ENCODE data around the gene ACTL9.
"Not testable (repeated sequence)": the region's sequence is repeated elsewhere in the genome, so short reads cannot be mapped to it uniquely, and the experiment has no call there.

ACTL9 gene

DNA sequence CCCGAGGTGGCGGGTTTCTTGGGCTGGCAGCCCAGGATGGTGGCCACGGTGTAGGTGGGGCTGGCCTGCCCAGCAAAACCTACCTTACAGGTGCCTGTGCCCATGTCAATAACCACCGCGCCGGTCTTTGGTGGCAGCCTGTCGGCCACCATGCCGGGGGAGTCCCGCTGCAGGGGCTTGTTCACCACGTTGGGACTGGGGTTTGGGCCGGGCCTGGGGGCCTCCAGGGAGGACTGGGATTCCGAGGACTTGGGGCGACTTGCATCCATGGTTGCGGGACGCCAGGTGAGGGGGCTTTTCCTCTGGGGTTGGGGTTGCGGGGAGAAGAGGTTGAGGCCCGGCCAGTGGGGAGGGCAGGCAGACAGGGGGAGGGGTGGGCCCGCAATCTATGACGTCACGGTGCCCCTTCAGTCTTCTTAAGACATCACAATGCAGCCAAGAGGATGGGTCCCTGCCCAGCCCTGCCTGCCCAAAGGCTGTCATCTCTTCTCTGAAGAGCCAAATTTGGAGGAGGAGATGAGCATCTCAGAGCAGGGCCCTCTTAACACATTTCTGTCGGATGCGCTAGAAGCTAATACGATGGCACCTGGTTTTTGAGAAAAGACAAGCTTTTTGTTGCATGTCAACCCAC is at the start of gene ACTL9:
Gene ACTL9 (minus strand): TSS at position 363 of the 631 bp plus-strand sequence. CDS start 94 bp downstream, at position 269.
- no peak for DNase-seq (ENCODE audit: low read depth)

GRCh38 chr19:8739291-8740065 is 40.9 kb upstream of the ACTL9 start:
- DNase-seq (ENCODE audit: low read depth) = not testable (repeated sequence)

- no peak for DNase-seq (ENCODE audit: low read depth)
These were observed 39.8 kb upstream of the ACTL9 start for GRCh38 chr19:8738377-8738776.

- no peak for DNase-seq (ENCODE audit: low read depth)
These were observed 33.0 kb upstream of the ACTL9 start for GRCh38 chr19:8731428-8732169.

DNA sequence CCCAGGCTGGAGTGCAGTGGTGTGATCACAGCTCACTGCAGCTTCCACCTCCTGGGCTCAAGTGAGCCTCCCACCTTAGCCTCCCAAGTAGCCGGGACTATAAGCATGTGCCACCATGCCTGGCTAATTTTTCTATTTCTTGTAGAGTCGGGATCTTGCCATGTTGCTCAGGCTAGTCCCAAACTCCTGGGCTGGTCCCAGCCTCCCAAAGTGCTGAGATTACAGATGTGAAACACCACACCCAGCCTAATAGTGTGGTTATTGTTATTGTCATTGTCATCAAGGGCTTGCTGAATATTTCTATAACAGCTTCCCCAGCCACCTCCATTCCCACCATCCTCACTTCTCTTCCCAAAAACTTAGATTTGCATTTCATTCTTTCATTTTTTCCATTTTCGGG is 25.7 kb upstream of the ACTL9 start:
- no peak for DNase-seq (ENCODE audit: low read depth)

DNA sequence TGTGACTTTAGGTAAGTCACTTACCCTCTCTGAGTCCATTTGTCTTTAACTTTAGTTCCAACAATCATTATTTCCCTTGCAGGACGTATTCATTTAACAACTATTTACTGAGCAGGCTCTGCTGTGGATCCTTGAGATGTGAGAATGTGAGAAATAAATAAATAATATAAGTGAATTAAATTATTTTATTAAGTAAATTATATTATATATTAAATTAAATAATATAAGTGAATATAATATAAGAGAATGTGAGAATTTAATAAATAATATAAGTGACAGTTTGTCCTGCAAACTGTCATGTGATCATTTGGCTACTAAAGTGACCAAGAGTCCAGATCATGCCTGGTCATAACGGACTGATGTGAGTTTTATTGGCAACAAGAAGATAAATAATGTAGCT is 23.4 kb upstream of the ACTL9 start:
- DNase-seq (ENCODE audit: low read depth) = no peak

DNA sequence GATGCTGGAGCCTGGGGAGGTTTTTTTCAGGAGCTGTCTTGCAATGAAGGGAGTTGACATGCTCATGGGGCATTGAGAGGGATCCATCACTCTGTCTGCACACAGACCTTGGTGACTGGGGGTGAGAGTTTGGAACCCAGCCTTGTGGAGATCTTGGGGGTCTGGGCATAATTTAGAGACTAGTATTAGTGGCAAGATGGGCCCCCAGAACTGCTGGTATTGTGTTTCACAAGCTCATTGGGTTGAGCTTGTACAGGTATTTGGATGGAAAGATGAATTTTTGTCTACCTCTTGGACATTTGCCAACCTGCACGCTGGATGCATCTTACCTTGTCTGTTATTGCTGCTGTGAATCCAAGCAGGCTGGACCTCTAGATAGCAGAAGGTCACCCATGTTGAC is 22.7 kb upstream of the ACTL9 start, which contains the start of gene OR2Z1:
Gene OR2Z1 (plus strand): TSS at position 301 of the 400 bp plus-strand sequence. CDS start 9,395 bp downstream, outside the sequence.
- DNase-seq (ENCODE audit: low read depth) = no peak

DNA sequence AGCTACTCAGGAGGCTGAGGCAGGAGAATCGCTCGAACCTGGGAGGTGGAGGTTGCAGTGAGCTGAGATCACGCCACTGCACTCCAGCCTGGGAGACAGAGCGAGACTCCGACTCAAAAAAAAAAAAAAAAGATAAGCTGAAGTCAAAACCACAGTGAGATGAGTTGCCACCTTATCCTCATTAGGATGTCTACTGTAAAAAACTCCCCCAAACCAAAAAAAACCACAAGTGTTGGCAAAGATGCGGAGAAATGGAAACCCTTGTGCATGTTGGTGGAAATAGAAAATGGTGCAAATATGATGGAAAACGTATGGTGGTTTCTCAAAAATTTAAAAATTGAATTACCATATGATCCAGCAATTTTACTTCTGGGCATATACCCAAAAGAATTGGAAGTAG is 11.7 kb upstream of the ACTL9 start:
- DNase-seq (ENCODE audit: low read depth) = not testable (repeated sequence)

DNA sequence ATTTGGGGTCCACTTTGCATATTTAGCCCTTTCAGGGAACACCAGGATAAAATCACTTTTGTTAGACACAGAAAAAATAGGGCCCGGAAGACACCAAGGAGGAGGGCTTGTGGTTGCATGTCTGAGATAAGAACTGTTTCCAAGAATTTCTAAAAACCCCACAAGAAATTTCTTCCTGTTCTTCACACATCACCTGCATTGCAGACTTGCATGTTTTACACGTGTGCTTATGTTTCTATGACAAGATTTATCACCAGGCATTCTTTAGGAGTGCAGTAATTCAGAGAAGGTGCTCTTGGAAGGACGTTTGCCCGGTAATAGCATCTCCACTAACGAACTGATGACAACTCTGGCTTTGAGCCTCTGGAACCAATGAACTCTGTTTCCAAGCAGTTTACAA is 7.1 kb upstream of the ACTL9 start:
- no peak for DNase-seq (ENCODE audit: low read depth)

- DNase-seq (ENCODE audit: low read depth) = not testable (repeated sequence)
These were observed 6.7 kb upstream of the ACTL9 start for GRCh38 chr19:8705304-8705703.

DNA sequence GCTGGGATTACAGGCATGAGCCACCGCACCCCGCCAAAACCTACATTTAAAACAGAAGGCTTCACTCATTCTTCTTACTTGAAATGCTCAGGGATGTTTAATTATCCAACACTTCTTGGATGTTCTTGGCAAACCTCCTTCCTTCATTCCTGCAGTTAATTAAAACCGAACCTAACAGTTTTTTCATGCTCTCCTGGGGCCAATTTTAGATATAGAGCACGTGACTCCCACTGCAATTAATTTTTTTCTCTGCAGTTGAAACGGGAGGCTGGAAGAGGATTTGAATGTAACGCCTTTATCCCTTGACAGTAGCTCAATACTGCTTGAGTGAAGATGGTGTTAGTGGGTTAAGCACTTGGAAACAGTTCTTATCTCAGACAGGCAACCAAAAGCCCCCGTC is 4.6 kb upstream of the ACTL9 start:
- no peak for DNase-seq (ENCODE audit: low read depth)

GRCh38 chr19:8702350-8702749 is 3.8 kb upstream of the ACTL9 start:
- DNase-seq (ENCODE audit: low read depth) = no peak

DNA sequence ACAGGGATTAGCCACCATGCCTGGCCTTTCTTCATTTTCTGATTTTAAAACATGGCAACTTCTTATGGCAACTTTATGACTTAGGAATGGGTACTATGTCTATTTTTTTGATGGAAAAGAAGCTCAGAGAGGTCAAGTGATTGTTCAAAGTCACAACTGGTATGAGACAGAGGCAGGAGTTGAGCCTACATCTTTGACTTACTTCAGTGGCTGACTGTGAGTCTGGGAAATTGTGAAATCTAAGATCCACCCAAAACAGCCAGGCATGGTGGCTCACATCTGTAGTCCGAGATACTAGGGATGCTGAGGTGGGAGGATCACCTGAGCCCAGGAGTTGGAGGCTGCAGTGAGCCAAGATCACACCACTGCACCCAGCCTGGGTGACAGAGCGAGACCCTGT is 2.4 kb upstream of the ACTL9 start:
- no peak for DNase-seq (ENCODE audit: low read depth)

GRCh38 chr19:8699908-8700307 is 1.3 kb upstream of the ACTL9 start:
- no peak for DNase-seq (ENCODE audit: low read depth)

- DNase-seq (ENCODE audit: low read depth) = no peak
These were observed 743 bp downstream of the ACTL9 start for GRCh38 chr19:8697671-8698432.

GRCh38 chr19:8696993-8697392 is 1.6 kb downstream of the ACTL9 start:
- DNase-seq (ENCODE audit: low read depth) = no peak

DNA sequence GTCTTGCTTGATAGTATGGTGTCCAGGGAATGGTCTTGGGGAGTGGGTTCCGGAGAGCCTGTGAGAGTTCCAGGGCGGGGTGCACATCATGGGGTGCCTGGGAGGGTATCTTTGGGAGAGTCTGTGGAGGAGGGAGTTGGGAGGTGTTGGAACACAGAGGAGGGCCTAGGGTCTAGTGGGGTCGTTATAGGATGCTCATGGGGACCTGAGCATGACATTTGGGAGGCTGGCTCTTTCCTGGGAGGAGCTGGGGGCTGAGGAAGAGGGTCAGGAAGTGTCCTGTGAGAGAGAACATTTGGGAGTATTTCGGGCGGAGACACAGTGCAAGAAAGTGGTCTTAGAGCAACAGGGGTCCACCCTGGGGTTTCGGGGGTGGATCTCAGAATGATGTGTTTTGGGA is 2.7 kb downstream of the ACTL9 start:
- DNase-seq (ENCODE audit: low read depth) = no peak

GRCh38 chr19:8695501-8695900 is 3.1 kb downstream of the ACTL9 start:
- no peak for DNase-seq (ENCODE audit: low read depth)

DNA sequence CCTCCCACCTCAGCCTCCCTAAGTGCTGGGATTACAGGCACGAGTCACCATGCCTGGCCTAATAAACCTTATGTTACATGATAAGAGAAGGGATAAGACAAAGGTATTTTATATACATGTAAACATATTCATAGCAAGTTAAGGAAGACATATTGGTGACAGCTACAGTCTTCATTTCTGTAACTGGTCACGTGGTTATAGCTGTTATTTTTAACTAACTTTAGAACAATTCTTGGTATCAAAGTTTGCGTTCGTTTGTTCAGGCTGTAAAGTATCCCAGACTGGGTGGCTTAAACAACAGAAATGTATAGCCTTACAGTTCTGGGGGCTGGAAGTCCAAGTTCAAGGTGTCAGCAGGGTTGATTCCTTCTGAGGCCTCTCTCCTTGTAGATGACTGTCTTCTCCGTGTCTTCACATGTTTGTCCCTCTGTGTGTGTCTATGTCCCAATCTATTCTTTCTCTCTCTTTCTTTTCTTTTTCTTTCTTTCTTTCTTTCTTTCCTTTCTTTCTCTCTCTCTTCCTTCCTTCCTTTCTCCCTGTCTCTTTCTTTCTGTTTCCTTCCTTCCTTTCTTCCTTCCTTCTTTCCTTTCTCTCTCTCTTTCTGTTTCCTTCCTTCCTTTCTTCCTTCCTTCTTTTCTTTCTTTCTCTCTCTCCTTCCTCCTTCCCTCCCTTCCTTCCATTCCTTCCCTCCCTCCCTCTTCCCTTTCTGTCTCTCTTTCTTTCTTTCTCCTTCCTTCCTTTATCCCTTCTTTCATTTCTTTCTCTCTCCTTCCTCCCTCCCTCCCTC is 7.6 kb downstream of the ACTL9 start:
- no peak for DNase-seq (ENCODE audit: low read depth)

- DNase-seq (ENCODE audit: low read depth) = no peak
These were observed 9.7 kb downstream of the ACTL9 start for GRCh38 chr19:8688930-8689329.

- no peak for DNase-seq (ENCODE audit: low read depth)
These were observed 12.0 kb downstream of the ACTL9 start for GRCh38 chr19:8686549-8686948.

Data from EH (cell line).